DOHH2 (cell line): ENCODE results near the gene PAGE2.

Experiments
- H3F3A ChIP-seq: fragments of 200-600 bp; sonication (generic), shearing (Covaris generic); 2 replicates; pipeline ENCODE4 v1.6.0; 2016; ENCODE audit warnings: antibody characterized with exemption, mild to moderate bottlenecking; ENCODE audit not compliant: control insufficient read depth, insufficient read depth
- H3K27ac ChIP-seq: fragments of 200-600 bp; sonication (generic); 2 replicates; pipeline ENCODE4 v1.5.1; 2014; ENCODE audit warnings: low read depth, mild to moderate bottlenecking, low read length, moderate library complexity
- H3K27me3 ChIP-seq: fragments of 200-600 bp; sonication (generic); 2 replicates; pipeline ENCODE4 v1.6.1; 2014; ENCODE audit warnings: mild to moderate bottlenecking, low read length, mixed read lengths; ENCODE audit not compliant: control insufficient read depth
- H3K36me3 ChIP-seq: fragments of 200-600 bp; sonication (generic); 2 replicates; pipeline ENCODE4 v1.6.1; 2014; ENCODE audit warnings: mild to moderate bottlenecking, low read length, moderate library complexity, mixed read lengths; ENCODE audit not compliant: control insufficient read depth
- H3K4me1 ChIP-seq: fragments of 200-600 bp; sonication (generic); 2 replicates; pipeline ENCODE4 v1.6.1; 2014; ENCODE audit warnings: mild to moderate bottlenecking, low read length, mixed read lengths; ENCODE audit not compliant: control insufficient read depth
- H3K4me2 ChIP-seq: fragments of 200-600 bp; sonication (generic); 2 replicates; pipeline ENCODE4 v1.6.0; 2014; ENCODE audit warnings: mild to moderate bottlenecking, low read length, moderate library complexity
- H3K4me3 ChIP-seq: fragments of 200-600 bp; sonication (generic); 2 replicates; pipeline ENCODE4 v1.5.1; 2014; ENCODE audit warnings: mild to moderate bottlenecking, low read length, mixed read lengths
- H3K79me2 ChIP-seq: fragments of 200-600 bp; sonication (generic); 2 replicates; pipeline ENCODE4 v1.6.1; 2014; ENCODE audit warnings: mild to moderate bottlenecking, low read length, mixed read lengths; ENCODE audit not compliant: control insufficient read depth
- H3K9me2 ChIP-seq: fragments of 200-600 bp; sonication (generic); replicated peaks from 2 replicates; pipeline ENCODE4 v1.6.1; 2014; ENCODE audit warnings: mild to moderate bottlenecking, low read length, mixed read lengths; ENCODE audit not compliant: control insufficient read depth
- H3K9me3 ChIP-seq: fragments of 200-600 bp; sonication (generic); 2 replicates; pipeline ENCODE4 v1.6.1; 2014; ENCODE audit warnings: antibody characterized with exemption, low read length, mixed read lengths; ENCODE audit not compliant: control insufficient read depth, insufficient read depth
- H4K20me1 ChIP-seq: fragments of 200-600 bp; sonication (generic); 2 replicates; pipeline ENCODE4 v1.6.0; 2014; ENCODE audit warnings: low read depth, mild to moderate bottlenecking, antibody characterized with exemption, low read length, moderate library complexity; ENCODE audit not compliant: control insufficient read depth, insufficient read depth
- EZH2phosphoT487 ChIP-seq: fragments of 200-600 bp; sonication (generic); IDR thresholded peaks from 2 replicates; pipeline ENCODE4 v1.6.1; 2017; ENCODE audit warnings: borderline replicate concordance, mild to moderate bottlenecking, antibody characterized with exemption, low read length, moderate library complexity, mixed read lengths
- TF ChIP-seq, protein P1 (sequence below): fragments of 200-600 bp; sonication (generic); IDR thresholded peaks from one replicate; pipeline ENCODE4 v1.5.1; 2014; ENCODE audit warnings: antibody characterized with exemption, mild to moderate bottlenecking, low read depth, low read length; ENCODE audit not compliant: poor library complexity, severe bottlenecking

Gene PAGE2

GRCh38 chrX:55119712-55120111 lies 30.9 kb downstream of the PAGE2 start:
- no peak overlapping the region for H3K27ac ChIP-seq
- TF ChIP-seq, protein P1, sequence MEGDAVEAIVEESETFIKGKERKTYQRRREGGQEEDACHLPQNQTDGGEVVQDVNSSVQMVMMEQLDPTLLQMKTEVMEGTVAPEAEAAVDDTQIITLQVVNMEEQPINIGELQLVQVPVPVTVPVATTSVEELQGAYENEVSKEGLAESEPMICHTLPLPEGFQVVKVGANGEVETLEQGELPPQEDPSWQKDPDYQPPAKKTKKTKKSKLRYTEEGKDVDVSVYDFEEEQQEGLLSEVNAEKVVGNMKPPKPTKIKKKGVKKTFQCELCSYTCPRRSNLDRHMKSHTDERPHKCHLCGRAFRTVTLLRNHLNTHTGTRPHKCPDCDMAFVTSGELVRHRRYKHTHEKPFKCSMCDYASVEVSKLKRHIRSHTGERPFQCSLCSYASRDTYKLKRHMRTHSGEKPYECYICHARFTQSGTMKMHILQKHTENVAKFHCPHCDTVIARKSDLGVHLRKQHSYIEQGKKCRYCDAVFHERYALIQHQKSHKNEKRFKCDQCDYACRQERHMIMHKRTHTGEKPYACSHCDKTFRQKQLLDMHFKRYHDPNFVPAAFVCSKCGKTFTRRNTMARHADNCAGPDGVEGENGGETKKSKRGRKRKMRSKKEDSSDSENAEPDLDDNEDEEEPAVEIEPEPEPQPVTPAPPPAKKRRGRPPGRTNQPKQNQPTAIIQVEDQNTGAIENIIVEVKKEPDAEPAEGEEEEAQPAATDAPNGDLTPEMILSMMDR = no peak
- TF ChIP-seq EZH2phosphoT487 = no peak
- no peaks in the 10 kb centered on the region for H4K20me1 ChIP-seq
- H3F3A ChIP-seq = no peaks in the 10 kb centered on the region
- H3K27me3 ChIP-seq = no peaks in the 10 kb centered on the region
- H3K4me1 ChIP-seq = no peaks in the 10 kb centered on the region
- H3K9me3 ChIP-seq = no peaks in the 10 kb centered on the region
- H3K9me2 ChIP-seq = no peaks in the 10 kb centered on the region
- H3K4me2 ChIP-seq = no peak overlapping the region
- H3K79me2 ChIP-seq = no peaks in the 10 kb centered on the region
- no peaks in the 10 kb centered on the region for H3K36me3 ChIP-seq
- no peak overlapping the region for H3K4me3 ChIP-seq

GRCh38 chrX:55120761-55121358 lies 32.0 kb downstream of the PAGE2 start:
- H3K27ac ChIP-seq = no peak overlapping the region
- TF ChIP-seq, protein P1 = no peak
- TF ChIP-seq EZH2phosphoT487 = no peak
- no peaks in the 10 kb centered on the region for H3F3A ChIP-seq
- H3K9me3 ChIP-seq = no peaks in the 10 kb centered on the region
- H3K36me3 ChIP-seq = no peaks in the 10 kb centered on the region
- no peaks in the 10 kb centered on the region for H3K4me1 ChIP-seq
- H3K4me3 ChIP-seq = no peak overlapping the region
- no peaks in the 10 kb centered on the region for H4K20me1 ChIP-seq
- H3K4me2 ChIP-seq = no peak overlapping the region
- H3K79me2 ChIP-seq = no peaks in the 10 kb centered on the region
- H3K9me2 ChIP-seq = no peaks in the 10 kb centered on the region
- no peaks in the 10 kb centered on the region for H3K27me3 ChIP-seq

DNA sequence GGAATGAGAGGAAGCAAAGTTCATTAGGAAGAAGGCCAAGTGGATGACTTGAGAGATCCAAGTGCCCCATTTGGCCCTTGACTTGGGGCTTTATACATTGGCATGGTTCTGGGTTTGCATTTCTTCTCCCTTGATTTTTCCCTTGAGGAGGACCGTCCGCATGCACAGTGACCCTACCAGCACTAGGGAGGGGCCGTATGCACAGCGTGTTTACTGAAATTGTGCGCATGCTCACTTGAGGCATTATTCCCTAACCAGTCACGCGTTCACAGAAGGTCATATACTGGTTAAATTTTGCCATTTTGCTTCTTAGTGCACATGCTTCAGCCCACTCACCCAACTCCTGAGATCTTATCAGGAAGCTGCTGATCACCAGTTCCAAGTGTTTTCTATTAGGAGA lies 35.1 kb downstream of the PAGE2 start:
- H4K20me1 ChIP-seq = no peaks in the 10 kb centered on the region
- no peaks in the 10 kb centered on the region for H3K9me3 ChIP-seq
- no peaks in the 10 kb centered on the region for H3K36me3 ChIP-seq
- TF ChIP-seq, protein P1 = no peak
- no peaks in the 10 kb centered on the region for H3F3A ChIP-seq
- H3K4me2 ChIP-seq = no peak overlapping the region
- H3K79me2 ChIP-seq = no peaks in the 10 kb centered on the region
- no peaks in the 10 kb centered on the region for H3K9me2 ChIP-seq
- no peaks in the 10 kb centered on the region for H3K4me1 ChIP-seq
- no peak overlapping the region for H3K27ac ChIP-seq
- no peaks in the 10 kb centered on the region for H3K27me3 ChIP-seq
- H3K4me3 ChIP-seq = no peak overlapping the region

DNA sequence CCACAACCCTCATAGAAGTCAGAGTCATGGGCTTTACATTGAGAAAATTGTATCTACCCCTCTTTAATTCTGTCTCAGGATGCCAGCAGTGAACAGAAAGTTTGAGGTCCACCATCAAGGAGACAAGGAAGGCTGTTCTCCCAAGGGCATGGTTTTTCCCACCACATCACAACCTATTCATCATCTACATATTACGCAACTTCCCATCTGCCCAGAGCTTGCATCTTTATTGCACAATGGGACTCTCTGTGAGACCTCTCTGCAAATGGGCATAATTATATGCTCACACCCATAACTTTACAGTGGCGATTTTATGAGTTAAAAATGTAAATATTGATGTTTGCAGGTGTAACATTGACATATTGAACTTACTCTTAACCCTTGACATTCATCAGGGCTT lies 38.9 kb downstream of the PAGE2 start:
- TF ChIP-seq EZH2phosphoT487 = no peak
- TF ChIP-seq, protein P1 = no peak
- Histone ChIP-seq H3K4me2 (no peak overlapping the region), H3K36me3 (no peaks in the 10 kb centered on the region), H3K27ac (no peak overlapping the region), H4K20me1 (no peaks in the 10 kb centered on the region), H3K9me3 (no peaks in the 10 kb centered on the region), H3K27me3 (no peaks in the 10 kb centered on the region), H3K79me2 (no peaks in the 10 kb centered on the region), H3K9me2 (no peaks in the 10 kb centered on the region), H3K4me1 (no peaks in the 10 kb centered on the region), H3F3A (no peaks in the 10 kb centered on the region), H3K4me3 (no peak overlapping the region)
